Cardiac septum (tissue), 1 donor: Measurements from ENCODE around the gene NKAIN1. TPM values are rescaled to one million over a fixed set of nuclear protein-coding genes. Genes with fewer than 3 reads are reported as not detected.

Experiments used
- DNase-seq: peaks from one replicate; pipeline ENCODE4 v3.0.0-alpha.2; 2020; ENCODE audit warnings: low spot score
- intact Hi-C: fragments of 100-400 bp; cut with DNase I; formaldehyde crosslinking; loops from one replicate; pipeline ENCODE4 v1.14.0; 2022
- total RNA-seq: library from RNA; stranded (reverse); fragmentation: NEBNext Ultra II Directional; extraction: Animal tissue kit (Norgen Biotek cat#: 25700); gene quantifications from one replicate; pipeline ENCODE4 v1.2.1, GENCODE V29; 2021
- donor health status: DM: no; HTN: no; CAD: no.

Gene NKAIN1
- total RNA-seq, 1 donor from 2014 or later = 0.11 TPM

DNA sequence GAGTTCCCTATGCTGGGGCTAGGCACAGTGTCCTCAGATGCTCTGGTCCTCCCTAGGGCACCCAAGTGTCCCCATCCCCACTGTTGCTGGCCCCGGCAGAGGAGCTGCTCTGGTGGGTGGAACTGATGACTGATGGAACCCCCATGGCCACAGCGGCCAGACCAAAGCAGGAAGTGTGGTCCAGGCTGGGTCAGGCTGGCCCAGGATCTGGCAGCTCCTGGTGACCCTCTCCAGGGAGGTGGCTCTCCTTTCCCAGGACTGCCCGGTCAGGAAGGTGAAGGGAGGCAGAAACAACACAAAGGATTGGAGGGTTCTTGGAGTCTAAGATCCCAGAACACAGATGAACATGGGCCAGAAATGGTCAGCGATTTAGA is 1.1 kb downstream of the NKAIN1 start:
- intact Hi-C loops = no loop called here
- DNase-seq = no peak

DNA sequence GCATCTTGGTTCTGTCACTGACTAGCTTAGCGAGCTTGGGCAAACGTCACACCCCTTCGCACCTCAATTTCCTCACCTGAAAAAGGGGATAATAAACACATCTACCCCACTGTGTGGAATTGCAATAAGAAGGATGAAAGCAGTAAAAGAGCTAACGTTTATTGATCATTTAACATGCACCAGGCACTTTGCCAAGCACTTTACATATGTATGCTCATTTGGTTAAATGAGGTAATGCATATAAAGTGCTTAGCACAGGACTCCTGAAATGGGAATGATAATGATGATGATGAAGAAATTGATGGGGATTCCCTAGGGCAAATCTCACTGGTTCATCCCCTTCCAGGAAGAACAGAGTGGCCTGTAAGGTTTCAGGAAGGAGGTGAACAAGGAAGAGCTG is 4.8 kb downstream of the NKAIN1 start:
- no peak for DNase-seq
- intact Hi-C loops = no loop called here

DNA sequence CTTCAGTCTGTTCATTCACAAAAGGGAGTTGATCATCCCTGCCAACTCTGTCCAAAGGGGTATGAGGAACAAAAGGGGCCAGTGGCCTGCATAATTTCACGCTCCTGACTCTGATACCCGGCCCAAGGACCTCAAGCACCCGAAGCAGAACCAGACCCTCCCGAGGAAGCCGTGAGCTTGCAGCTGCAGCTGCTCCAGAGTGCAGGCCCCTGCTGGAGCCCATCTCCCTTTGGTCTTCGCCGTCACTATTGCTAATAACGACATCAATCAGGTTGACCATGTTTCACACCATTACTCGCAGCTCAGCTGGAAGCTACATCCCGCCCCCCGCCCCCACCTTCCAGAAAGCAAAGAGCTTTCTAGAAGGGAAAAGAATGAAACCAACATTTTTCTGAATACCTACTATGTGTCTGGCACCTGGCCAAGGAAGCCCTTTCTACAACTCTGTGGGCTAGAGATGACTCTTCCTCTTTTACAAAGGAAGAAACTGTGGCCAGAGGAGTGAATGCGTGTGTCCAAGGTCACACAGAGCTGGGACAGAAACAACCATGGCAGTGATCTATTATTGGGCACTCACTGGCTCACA is 5.5 kb downstream of the NKAIN1 start:
- no peak for DNase-seq
- intact Hi-C loops = no loop called here

DNA sequence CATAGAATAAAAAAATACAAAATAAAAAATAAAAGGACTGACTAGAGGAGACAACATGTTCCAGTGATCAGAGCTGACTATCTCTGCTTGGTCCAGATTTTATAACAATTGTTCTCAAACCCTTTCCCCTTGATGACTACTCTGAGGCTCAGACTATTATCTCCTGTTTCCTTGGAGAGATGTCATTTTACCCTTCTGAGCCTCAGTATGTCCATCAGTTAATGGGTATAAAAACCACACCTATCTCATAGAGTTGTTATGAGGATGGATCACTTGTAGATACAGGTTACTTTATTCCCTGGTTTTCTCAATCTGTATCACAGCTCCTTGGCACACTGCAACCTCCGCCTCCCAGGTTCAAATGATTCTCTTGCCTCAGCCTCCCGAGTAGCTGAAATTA is 7.0 kb downstream of the NKAIN1 start:
- DNase-seq = no peak
- intact Hi-C loops = no loop called here

DNA sequence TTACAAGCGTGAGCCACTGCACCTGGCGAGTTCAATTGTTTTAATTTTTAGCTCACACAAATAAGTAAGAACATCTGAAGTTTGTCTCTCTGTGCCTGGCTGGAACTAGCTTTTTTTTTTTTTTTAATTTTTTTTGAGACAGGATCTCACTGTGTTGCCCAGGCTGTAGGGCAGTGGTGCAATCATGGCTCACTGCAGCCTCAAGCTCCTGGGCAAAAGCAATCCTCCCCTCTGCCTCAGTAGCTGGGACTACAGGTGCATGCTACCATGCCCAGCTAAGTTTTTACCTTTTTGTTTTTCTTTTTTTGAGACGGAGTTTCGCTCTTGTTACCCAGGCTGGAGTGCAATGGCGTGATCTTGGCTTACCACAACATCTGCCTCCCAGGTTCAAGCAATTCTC is 7.9 kb downstream of the NKAIN1 start:
- intact Hi-C loops = no loop called here
- no peak for DNase-seq

DNA sequence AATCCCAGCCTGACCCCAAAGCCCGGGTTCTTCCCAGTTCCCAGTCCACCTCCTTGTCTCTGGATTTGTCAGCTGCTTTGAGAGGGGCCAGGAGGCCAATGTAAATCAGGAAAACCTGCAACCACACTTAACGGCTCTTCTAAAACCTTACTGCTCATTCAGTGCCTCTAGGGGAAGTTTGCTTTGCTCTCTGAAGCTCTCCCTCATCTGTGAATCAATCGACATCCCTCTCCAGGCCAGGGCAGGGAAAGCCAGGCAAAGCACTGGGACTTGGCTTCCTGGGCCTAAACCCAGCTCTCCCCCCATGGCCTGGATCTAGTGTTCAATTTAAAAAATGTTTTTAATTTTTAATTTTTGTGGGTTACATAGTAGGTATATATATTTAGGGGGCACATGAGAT is 9.3 kb downstream of the NKAIN1 start:
- no peak for DNase-seq
- intact Hi-C loops = no loop called here

DNA sequence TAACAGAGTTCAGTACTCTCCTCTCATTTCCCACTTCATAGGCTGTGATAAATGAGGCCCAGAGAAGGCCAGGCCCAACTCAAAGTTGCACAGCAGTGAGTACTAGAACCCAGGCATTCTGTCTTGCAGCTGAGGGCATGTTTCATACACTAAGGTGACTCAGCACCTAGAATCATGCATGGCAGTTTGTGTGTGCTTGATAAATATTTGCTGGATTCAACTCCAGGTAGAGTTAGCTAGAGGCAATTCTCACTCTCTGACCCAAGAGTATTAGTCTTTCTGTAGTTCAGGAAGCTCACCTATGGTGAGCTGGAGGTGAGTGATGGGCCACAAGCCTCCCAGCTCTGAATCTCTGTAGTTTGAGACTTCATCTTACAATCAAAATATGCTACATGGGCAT is 10.7 kb downstream of the NKAIN1 start:
- intact Hi-C loops = no loop called here

DNA sequence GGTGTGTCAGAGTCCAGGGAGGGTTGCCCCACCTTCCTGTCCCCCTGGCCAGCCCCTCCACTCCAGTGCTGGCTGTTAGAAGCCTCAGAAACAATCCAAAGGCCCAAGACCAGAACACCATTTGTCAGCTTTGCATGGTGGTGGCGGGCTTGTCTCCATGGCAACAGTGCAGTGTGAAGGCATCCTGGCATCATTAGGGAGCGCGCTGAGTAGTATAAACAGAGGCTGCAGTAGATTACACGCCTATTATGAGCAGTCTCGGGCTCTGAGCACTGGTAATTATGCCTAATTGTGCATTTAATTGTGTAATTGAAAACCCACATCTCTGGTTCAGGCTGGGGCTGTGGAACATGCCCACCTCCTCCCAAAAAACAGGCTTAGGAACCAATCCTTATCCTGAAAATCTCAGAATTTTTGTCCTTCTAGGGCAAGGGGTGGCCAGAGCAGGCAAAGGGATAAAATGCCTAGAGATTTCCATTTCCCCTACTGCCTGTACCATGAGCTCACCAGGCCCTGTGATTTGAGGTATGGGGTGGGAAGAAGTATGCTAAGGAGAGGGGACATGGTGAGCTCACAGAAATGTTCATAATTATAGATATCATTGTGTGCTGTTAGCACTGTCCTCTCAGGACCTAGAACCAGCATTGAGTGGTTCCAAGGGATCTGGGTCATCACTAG is 11.7 kb downstream of the NKAIN1 start:
- intact Hi-C loops = no loop called here
- DNase-seq = no peak

More for the DNA sequence above, 10.7 kb downstream of the NKAIN1 start:
- DNase-seq = no peak

DNA sequence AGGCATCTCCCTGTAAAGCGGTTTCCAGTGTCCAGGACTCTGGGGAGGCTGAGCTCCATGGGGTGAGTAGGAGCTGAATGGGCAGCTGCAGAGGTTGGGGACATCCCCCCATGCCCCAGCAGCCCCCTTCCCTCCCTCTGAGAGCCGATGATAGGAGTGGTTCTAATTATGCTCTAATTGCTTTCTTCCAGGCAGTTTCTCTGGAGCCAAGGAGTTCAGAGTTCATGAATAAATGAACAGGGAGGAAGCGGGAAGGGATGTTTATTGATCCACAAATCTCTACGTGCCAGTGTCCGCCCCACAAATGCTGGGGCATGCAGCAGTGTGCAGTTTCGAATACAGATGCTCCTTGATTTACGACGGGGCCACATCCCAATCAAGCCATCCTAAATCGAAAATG is 15.6 kb downstream of the NKAIN1 start:
- intact Hi-C loops = no loop called here
- DNase-seq = no peak

DNA sequence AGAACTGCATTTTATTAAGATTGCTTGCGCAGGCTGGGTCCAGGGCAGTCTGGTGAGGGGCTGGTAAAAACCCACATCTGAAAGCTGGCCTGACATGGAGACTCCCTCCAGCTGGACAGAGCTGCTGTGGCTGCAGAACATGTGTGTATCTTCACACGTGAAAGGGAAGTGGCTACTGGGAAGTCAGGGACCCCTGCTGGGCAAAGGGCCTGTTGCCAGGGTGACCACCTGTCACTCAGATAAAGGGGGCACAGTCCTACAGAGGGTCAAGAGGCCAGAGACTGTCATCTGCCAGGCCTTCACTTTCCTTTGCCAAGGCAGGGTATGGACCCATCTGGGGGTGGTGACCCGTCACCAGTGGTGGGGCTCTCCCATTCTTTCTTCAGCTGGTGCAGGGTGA is 17.5 kb downstream of the NKAIN1 start:
- intact Hi-C loops = no loop called here
- DNase-seq = no peak

DNA sequence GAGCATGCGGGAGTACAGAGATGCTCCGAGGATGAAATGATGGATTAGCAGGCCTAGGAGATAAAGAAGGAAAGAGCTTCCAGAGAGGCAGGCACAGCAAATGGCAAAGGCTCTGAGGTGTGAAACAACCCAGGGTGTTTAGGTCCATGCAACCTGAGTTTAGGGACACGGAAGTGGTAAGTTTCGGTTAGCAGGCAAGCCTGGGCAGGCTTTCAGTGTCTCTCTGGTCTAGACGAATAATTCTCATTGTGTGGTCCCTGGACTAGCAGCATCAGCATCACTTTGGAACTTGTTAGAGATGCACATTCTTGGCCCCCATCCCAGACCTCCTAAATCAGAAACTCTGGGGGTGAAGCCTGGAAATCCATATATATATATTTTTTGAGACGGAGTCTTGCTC is 18.6 kb downstream of the NKAIN1 start:
- DNase-seq = no peak
- intact Hi-C loops = no loop called here

DNA sequence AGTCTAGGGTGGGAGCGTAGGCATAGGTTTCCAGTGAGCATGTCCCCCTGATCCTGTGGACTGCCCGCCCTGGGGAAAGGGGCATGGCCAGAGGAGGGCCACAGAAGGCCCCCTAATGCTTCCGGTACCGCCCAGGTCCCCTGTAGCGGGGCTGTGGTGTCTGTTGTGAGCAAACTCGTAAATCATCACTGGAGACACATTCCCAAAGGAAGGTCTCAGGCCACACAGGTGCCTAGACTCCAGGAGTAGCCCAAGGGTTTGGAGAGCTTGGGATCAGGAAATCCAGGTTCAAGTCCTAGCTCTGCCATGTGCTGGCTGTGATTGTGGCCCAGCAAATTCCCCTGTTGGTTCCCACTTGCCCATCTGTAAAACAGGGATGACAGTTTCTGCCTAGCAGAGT is 20.2 kb downstream of the NKAIN1 start:
- intact Hi-C loops = no loop called here
- DNase-seq = no peak

DNA sequence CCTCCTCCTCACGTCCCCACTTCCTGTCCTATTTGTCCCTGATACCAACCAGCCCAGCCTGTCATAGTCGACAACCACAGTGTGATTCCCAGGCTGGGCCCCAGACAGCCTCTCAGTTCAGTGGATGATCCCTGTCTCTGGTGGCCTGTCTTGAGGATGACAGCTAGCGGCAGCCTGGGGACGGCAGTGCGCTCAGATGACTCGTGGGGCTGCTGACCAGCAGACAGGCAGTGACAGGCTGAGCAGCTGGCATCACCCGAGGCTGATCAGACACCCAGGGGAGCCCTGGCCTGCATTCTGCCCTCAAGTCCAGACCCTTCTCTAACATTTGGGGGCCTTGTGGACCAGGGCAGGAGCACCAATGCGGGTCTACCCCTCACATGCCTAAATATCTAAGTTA is 21.0 kb downstream of the NKAIN1 start:
- intact Hi-C loops = no loop called here
- DNase-seq = no peak

DNA sequence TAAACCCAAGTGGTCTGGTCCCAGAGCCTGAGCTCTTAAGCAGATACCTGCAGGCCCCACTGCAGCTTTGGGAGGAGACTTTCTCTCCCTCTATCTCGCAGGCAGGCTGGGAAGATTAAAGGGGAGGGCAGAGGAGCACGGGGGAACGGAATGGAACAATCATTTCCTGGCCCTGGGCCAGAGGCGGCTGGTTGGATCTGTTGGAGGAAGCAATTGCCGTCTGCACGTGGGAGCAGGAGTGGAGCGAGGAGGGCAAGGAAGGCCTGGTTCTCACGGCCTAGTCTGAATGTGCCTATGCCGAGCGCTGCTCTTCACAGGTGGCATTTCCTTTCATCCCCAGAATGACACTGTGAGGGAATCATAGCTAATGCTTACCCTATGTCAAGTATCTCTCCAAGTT is 23.7 kb downstream of the NKAIN1 start:
- intact Hi-C loops = no loop called here
- DNase-seq = peak; percentile 80

DNA sequence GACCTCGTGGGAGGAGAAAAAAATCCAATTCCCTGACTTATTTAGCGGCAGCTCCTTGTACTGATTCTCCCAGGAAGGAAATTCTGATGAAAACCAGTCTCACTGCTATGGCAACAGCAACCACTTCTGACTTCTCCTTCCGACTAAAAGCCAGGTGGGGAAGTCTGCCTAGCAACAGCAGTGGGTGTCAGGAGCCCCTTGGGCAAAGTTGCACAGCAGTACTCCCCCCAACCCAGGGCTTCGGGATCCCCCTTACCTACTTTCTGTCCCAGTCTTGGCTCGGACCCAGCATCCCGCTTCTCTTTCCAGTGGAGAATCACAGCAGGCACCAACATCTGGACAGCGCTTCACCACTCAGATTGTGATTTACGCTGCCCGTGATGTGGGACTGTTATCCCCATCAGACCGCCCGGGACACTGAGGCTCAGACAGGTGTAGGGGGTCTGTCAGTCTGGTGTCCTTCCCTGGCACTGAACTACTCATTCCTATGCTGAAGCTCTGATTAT is 24.6 kb downstream of the NKAIN1 start:
- intact Hi-C loops = no loop called here
- DNase-seq = no peak

DNA sequence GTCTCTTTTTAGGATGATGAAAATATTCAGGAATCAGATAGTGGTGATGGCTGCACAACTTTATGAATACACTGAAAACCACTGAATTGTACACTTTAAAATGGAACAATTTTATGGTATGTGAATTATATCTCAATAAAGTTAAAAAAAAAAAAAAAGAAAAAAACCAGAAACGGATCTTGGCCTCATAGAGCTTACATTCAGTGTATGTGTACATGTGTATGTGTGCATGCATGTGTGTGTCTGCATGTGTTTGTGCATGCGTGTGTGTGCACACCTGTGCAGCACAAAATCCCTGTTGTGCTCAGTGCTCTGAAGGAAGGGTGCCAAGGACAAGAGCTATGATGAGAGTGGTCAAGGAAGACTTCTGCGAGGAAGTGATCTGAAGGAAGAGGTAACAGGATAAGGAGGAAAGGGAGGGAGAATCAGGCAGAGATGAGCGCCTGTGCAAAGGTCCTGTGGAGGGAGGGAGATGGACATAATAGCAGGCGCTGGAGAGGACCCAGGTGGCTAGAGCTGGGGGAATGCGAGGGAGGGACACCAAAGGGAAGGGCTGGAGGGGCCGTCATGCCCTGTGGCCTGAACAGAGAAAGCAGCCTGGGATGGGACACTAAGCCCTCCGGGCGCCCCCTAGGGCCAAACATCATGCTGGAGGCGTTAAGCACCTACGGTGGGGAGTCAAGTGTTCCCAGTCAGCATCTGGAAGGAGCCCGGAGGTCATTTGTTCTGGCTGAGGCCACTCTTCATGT is 25.2 kb downstream of the NKAIN1 start:
- DNase-seq = no peak
- intact Hi-C loops = no loop called here

DNA sequence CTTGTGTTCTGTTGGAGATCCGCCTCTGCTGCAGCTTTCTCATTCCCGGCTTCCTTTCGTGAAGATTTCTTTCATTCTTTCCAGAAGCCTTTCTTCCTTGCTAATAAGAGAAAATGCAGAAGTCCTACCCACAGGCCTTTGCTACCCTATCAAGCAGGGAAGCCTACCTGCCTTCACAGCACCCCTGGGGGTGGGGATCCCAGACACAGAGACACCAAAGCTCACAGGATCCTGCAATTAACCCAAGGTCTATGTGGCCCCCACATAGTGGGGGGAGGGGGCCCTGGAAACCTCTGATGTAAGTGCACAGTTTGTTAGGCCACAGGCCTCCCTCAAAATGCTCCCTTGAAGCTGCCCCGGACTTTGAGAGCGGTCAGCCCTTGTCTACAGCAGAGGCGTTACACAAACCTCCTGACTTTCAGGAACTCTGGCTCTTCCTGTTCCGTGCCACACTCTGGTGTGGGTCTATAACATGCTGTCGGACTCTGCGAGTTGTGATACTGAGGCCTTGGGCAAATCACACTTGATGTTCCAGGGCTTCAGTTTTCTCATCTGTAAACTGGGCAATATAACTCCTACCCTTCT is 31.2 kb downstream of the NKAIN1 start:
- DNase-seq = no peak
- intact Hi-C loops = no loop called here

DNA sequence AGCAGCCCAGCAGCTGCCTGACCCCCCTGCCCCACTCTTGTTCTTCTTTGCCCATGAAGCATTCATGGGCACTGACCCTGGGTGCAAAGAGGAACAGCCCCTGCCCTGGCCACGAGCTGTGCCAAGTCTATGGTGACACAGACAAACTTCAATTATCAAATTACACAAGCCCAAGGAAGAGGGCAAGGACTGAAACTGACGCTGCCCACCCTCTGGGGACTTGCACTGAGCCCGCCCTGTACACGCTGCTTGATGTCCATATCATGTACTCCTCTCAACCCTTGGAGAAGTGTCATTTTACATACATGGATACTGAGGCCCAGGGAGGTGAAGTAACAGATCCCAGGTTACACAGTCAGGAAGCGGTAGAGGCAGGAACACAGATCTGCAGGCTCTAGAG is 32.1 kb downstream of the NKAIN1 start:
- intact Hi-C loops = no loop called here
- no peak for DNase-seq

DNA sequence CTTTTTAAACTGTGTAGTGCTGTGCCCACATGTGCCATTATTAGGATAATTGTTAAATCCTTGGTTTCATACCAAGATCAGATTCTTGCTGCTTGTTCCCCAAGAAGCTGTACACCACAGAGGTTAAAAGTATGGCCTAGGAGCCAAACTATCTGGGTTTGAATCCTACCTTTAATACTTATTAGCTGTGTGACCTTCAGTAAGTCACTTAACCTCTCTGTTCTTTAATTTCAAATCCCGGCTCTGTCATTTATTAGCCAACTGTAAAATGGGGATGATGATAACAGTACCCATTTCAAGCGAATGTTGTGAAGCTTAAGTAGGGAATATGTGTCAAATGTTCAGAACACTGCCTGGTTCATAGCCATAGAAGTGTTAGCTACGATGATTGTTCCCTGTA is 32.6 kb downstream of the NKAIN1 start:
- intact Hi-C loops = no loop called here
- DNase-seq = no peak

DNA sequence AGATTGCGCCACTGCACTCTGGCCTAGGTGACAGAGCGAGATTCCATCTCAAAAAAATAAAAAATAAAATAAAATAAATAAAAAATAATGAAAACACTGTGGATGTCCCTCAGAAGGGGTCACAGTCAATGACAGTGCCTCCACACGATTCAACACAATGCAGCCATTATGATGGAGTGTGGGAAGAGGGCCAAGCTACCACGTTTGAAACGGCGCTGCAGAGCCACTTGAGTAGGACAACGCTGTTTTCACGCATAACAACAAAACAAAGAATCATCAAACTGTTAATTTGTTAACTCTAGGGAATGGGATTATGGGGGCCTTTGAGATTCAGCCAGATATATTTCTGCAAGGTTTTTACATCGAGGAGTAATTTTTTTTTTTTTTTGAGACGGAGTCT is 36.5 kb downstream of the NKAIN1 start:
- DNase-seq = no peak
- intact Hi-C loops = no loop called here

DNA sequence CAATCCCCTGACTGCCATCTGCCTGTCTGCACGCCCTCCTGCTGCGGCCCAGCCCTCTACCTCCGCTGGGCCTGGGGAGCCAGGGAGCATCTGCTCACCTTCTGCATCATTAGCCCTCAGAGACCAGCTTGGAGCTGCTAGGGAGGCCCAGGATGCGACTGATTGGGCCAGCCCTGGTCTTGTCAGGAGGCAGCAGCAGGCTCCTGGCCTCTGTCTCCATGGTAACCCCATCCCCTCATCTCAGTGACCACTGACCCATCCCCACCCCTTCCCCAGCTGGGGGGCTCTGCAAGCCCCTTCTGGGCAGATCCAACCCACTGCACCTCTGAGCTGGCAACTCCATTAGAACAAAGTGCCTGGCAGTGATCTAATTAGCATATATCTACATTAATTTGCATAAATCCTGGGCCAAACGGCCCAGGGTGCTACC is 37.7 kb downstream of the NKAIN1 start:
- no peak for DNase-seq
- intact Hi-C loops = no loop called here
